ENCODE measurements around the gene DPP7.

GRCh38 chr9:137110911-137111787 lies 3.4 kb downstream of the DPP7 start:
- TF ChIP-seq JUND (IDR thresholded peaks at IDR 0.05; ENCODE audit: low read depth, low read length) (no peak), CTCF (IDR thresholded peaks at IDR 0.05 in 2 of 3, conservative IDR thresholded peaks at IDR 0.05 in 1 of 3; ENCODE audit: control insufficient read depth in 2 of 3, extremely low read depth in 1 of 3, insufficient read depth in 1 of 3, low read depth in 3 of 3, low read length in 3 of 3) (no peak), GABPA (IDR thresholded peaks at IDR 0.05; ENCODE audit: low read depth) (no peak), IRF3 (IDR thresholded peaks at IDR 0.05) (no peak)
